Common myeloid progenitor, CD34-positive (primary cell): ENCODE measurements around the gene EIF3K.
A peak's percentile ranks its signal among the peaks of the same experiment; 100 is the strongest.

Experiments
- CTCF ChIA-PET: fragments of 350-600 bp; sonication (Branson Sonifier 250); formaldehyde crosslinking; loops from one replicate; lab custom pipeline; 2021; ENCODE audit warnings: antibody characterized with exemption; lab: Charles Lee
- POLR2A ChIA-PET: fragments of 350-600 bp; sonication (Branson Sonifier 250); formaldehyde crosslinking; loops from one replicate; lab custom pipeline; 2021; ENCODE audit warnings: antibody characterized with exemption; lab: Charles Lee
- DNase-seq, 3 donors: peaks; one replicate each; pipeline versions ENCODE4 v3.0.0 to v3.0.0-alpha.2; 2013
- H3K27ac ChIP-seq, 2 experiments: 1 replicate in 1 of 2; 2 replicates in 1 of 2; pipeline ENCODE4 v1.7.0; 2013; ENCODE audit warnings: inconsistent platforms in 2 of 2, low read length in 2 of 2, mild to moderate bottlenecking in 2 of 2, low read depth in 1 of 2, moderate library complexity in 1 of 2; ENCODE audit not compliant: severe bottlenecking in 2 of 2, insufficient read depth in 1 of 2, poor library complexity in 1 of 2
- H3K27me3 ChIP-seq, 5 experiments: replicated peaks in 2 of 5; 1 replicate in 3 of 5; 2 replicates in 2 of 5; pipeline versions ENCODE4 v1.6.1 to v1.7.0; 2013; ENCODE audit warnings: low read length in 4 of 5, mild to moderate bottlenecking in 2 of 5, moderate library complexity in 2 of 5, inconsistent platforms in 1 of 5; ENCODE audit not compliant: insufficient read depth in 5 of 5, control insufficient read depth in 4 of 5
- H3K36me3 ChIP-seq, 4 experiments: 1 replicate in 2 of 4; 2 replicates in 2 of 4; pipeline versions ENCODE4 v1.6.1 to v1.7.0; 2013; ENCODE audit warnings: low read length in 3 of 4, control low read depth in 1 of 4, mild to moderate bottlenecking in 1 of 4; ENCODE audit not compliant: control insufficient read depth in 4 of 4, insufficient read depth in 4 of 4
- H3K4me1 ChIP-seq, 4 experiments: 1 replicate in 3 of 4; 2 replicates in 1 of 4; pipeline versions ENCODE4 v1.6.1 to v1.7.1; 2013; ENCODE audit warnings: low read length in 3 of 4, mild to moderate bottlenecking in 3 of 4, control low read depth in 1 of 4, inconsistent platforms in 1 of 4, moderate library complexity in 1 of 4; ENCODE audit not compliant: control insufficient read depth in 4 of 4, insufficient read depth in 4 of 4; ENCODE audit errors: control extremely low read depth in 1 of 4
- H3K4me3 ChIP-seq, 7 experiments: 1 replicate in 4 of 7; 2 replicates in 3 of 7; pipeline versions ENCODE4 v1.5.1 to v1.7.0; 2013; ENCODE audit warnings: mild to moderate bottlenecking in 7 of 7, low read length in 6 of 7, moderate library complexity in 6 of 7, inconsistent platforms in 2 of 7, low read depth in 2 of 7, control low read depth in 1 of 7; ENCODE audit not compliant: insufficient read depth in 4 of 7, control insufficient read depth in 1 of 7; ENCODE audit errors: extremely low read depth in 1 of 7
- H3K9me3 ChIP-seq, 5 experiments: 1 replicate in 4 of 5; 2 replicates in 1 of 5; pipeline versions ENCODE4 v1.6.1 to v1.7.1; 2013; ENCODE audit warnings: low read length in 4 of 5, mild to moderate bottlenecking in 2 of 5, inconsistent platforms in 1 of 5, low read depth in 1 of 5, moderate library complexity in 1 of 5; ENCODE audit not compliant: control insufficient read depth in 4 of 5, insufficient read depth in 2 of 5; ENCODE audit errors: control extremely low read depth in 1 of 5
- WGBS: methylation state at CpG from one replicate; pipeline ENCODE4 v1.1.5; 2013; ENCODE audit not compliant: insufficient coverage; 5-methylcytosine and 5-hydroxymethylcytosine counted together

The EIF3K gene

GRCh38 chr19:38640368-38640767 is 21.4 kb downstream of the EIF3K start:
- no peak overlapping the region for H3K4me3 ChIP-seq
- CTCF ChIA-PET, result interaction anchor here (1.0 to 1.2 kb wide), 2 partner anchors 15 to 79 kb away, joined by 3 read pairs; no protein-coding TSS in a partner anchor
- DNase-seq, result no peak
- peaks cover 2 to 13% (median 9%) of the 10 kb centered on the region in 4 experiments for H3K36me3 ChIP-seq
- H3K9me3 ChIP-seq, result no peaks in the 10 kb centered on the region
- POLR2A ChIA-PET, result interaction anchor here (0.6 kb wide), 1 partner anchor 99 kb away, joined by 7 read pairs; no protein-coding TSS in a partner anchor
- WGBS, result 100% methylated on average over 3 of the region's 4 CpGs
- peaks cover 3 to 15% (median 7%) of the 10 kb centered on the region in 4 experiments for H3K4me1 ChIP-seq
- H3K27me3 ChIP-seq, result no peaks in the 10 kb centered on the region
- H3K27ac ChIP-seq, result no peak overlapping the region

- CTCF ChIA-PET, result interaction anchor here (1.4 kb wide), 2 partner anchors 15 to 28 kb away, joined by 3 read pairs; no protein-coding TSS in a partner anchor
Measured at GRCh38 chr19:38642176-38642575, 23.2 kb downstream of the EIF3K start.

GRCh38 chr19:38644719-38645118 is 25.7 kb downstream of the EIF3K start:
- CTCF ChIA-PET, result interaction anchor here (0.7 to 1.2 kb wide), 2 partner anchors 11 to 42 kb away, joined by 3 to 4 read pairs; no protein-coding TSS in a partner anchor
- H3K4me1 ChIP-seq, result peaks cover 6 to 21% (median 14%) of the 10 kb centered on the region in 4 experiments
- no peaks in the 10 kb centered on the region for H3K36me3 ChIP-seq
- WGBS, result no CpG with 5 or more reads among the region's 8 CpGs
- DNase-seq, result no peak
- H3K27ac ChIP-seq, result no peak overlapping the region
- POLR2A ChIA-PET, result no interaction called here
- no peaks in the 10 kb centered on the region for H3K27me3 ChIP-seq
- no peaks in the 10 kb centered on the region for H3K9me3 ChIP-seq
- no peak overlapping the region for H3K4me3 ChIP-seq

More at GRCh38 chr19:38642176-38642575, 23.2 kb downstream of the EIF3K start:
- Histone ChIP-seq H3K4me1 (peaks cover 0 to 8% (median 2%) of the 10 kb centered on the region in 4 experiments), H3K9me3 (no peaks in the 10 kb centered on the region), H3K36me3 (peaks cover 0 to 7% (median 1%) of the 10 kb centered on the region in 4 experiments), H3K27me3 (no peaks in the 10 kb centered on the region), H3K27ac (no peak overlapping the region), H3K4me3 (no peak overlapping the region)
- no peak for DNase-seq
- WGBS, result 94% methylated on average over 9 of the region's 9 CpGs
- POLR2A ChIA-PET, result no interaction called here

- ChIA-PET CTCF (interaction anchor here (0.9 to 2.5 kb wide), 7 partner anchors 10 to 46 kb away, joined by 3 to 10 read pairs (median 5); no protein-coding TSS in a partner anchor), POLR2A (interaction anchor here (0.6 to 1.2 kb wide), 5 partner anchors 24 to 58 kb away, joined by 3 to 7 read pairs (median 4); no protein-coding TSS in a partner anchor)
- H3K4me1 ChIP-seq, result peaks cover 14 to 49% (median 38%) of the 10 kb centered on the region in 4 experiments
- H3K4me3 ChIP-seq, result peak within 1 kb of the TSS; percentile 86 to 99 (median 95)
- no peaks in the 10 kb centered on the region for H3K9me3 ChIP-seq
- peak; percentile 96 to 98 (median 98) for DNase-seq
- peak within 1 kb of the TSS; percentile 54 to 88 for H3K27ac ChIP-seq
- no peaks in the 10 kb centered on the region for H3K27me3 ChIP-seq
- peaks cover 0 to 2% (median 0%) of the 10 kb centered on the region in 4 experiments for H3K36me3 ChIP-seq
- WGBS, result under 1% methylated on average over 64 of the region's 77 CpGs
Measured at GRCh38 chr19:38647368-38647965, 28.5 kb downstream of the EIF3K start, which contains the start of gene ACTN4. ACTN4 (plus strand) TSS chr19:38647649; CDS start chr19:38647746, 97 bp downstream.

GRCh38 chr19:38647966-38648768 is 29.2 kb downstream of the EIF3K start:
- POLR2A ChIA-PET, result interaction anchor here (1.0 to 1.2 kb wide), 2 partner anchors 24 to 30 kb away, joined by 4 read pairs; no protein-coding TSS in a partner anchor
- Histone ChIP-seq H3K4me1 (peaks cover 17 to 54% (median 44%) of the 10 kb centered on the region in 4 experiments), H3K36me3 (peaks cover 0 to 2% (median 0%) of the 10 kb centered on the region in 4 experiments), H3K27me3 (no peaks in the 10 kb centered on the region), H3K4me3 (peak overlapping the region; percentile 86 to 99 (median 95)), H3K27ac (peak overlapping the region; percentile 54 to 88), H3K9me3 (no peaks in the 10 kb centered on the region)
- DNase-seq, result no peak
- WGBS, result 0% methylated on average over 17 of the region's 19 CpGs
- CTCF ChIA-PET, result interaction anchor here (1.2 to 2.5 kb wide), 9 partner anchors 11 to 46 kb away, joined by 3 to 10 read pairs (median 5); no protein-coding TSS in a partner anchor

- Histone ChIP-seq H3K27me3 (no peaks in the 10 kb centered on the region), H3K36me3 (peaks cover 0 to 5% (median 0%) of the 10 kb centered on the region in 4 experiments), H3K4me3 (peak overlapping the region; percentile 51 to 99 (median 95)), H3K27ac (peak overlapping the region in 1 of 2 experiments; percentile 88), H3K9me3 (no peaks in the 10 kb centered on the region), H3K4me1 (peaks cover 17 to 59% (median 45%) of the 10 kb centered on the region in 4 experiments)
- ChIA-PET CTCF (interaction anchor here (1.0 to 2.5 kb wide), 6 partner anchors 11 to 37 kb away, joined by 3 to 10 read pairs (median 4); no protein-coding TSS in a partner anchor), POLR2A (interaction anchor here (0.6 to 1.5 kb wide), 2 partner anchors 28 to 37 kb away, joined by 3 to 4 read pairs; no protein-coding TSS in a partner anchor)
- DNase-seq, result no peak
- 1% methylated on average over 13 of the region's 13 CpGs for WGBS
Measured at GRCh38 chr19:38648769-38649304, 29.8 kb downstream of the EIF3K start.
